OCI-LY7 (cell line): ENCODE data around the gene IDH2. TPM values are rescaled to one million over a fixed set of nuclear protein-coding genes. Genes with fewer than 3 reads are reported as not detected.
"Not testable (repeated sequence)": the region's sequence is repeated elsewhere in the genome, so short reads cannot be mapped to it uniquely, and the experiment has no call there.

Source experiments
- BruUV-seq: library from RNA; stranded (reverse); fragments of 400-500 nt; replicated peaks from 2 replicates; lab custom pipeline; 2021; lab: Mats Ljungman, UMichigan
- CTCF ChIA-PET: fragments of 300-600 bp; sonication (Branson Sonifier 250); formaldehyde crosslinking; loops from one replicate; lab custom pipeline; 2022; ENCODE audit warnings: antibody characterized with exemption; ENCODE audit not compliant: unreplicated experiment; lab: Charles Lee
- POLR2A ChIA-PET: fragments of 300-600 bp; sonication (Branson Sonifier 250); formaldehyde crosslinking; loops from one replicate; lab custom pipeline; 2022; ENCODE audit warnings: antibody characterized with exemption; lab: Charles Lee
- DNase-seq: peaks from one replicate; pipeline ENCODE4 v3.0.0-alpha.2; 2015; ENCODE audit warnings: low spot score
- H2AFZ ChIP-seq: fragments of 200-600 bp; sonication (generic), shearing (Covaris generic); 2 replicates; pipeline ENCODE4 v1.6.1; 2014; ENCODE audit warnings: mild to moderate bottlenecking, antibody characterized with exemption, low read length, moderate library complexity
- H3K27ac ChIP-seq: fragments of 200-600 bp; sonication (generic); 2 replicates; pipeline ENCODE4 v1.5.1; 2014; ENCODE audit warnings: mixed run types, low read depth, mild to moderate bottlenecking, moderate library complexity, low read length, inconsistent platforms; ENCODE audit not compliant: poor library complexity, severe bottlenecking
- H3K36me3 ChIP-seq: fragments of 200-600 bp; sonication (generic); 2 replicates; pipeline ENCODE4 v1.6.1; 2014; ENCODE audit warnings: mild to moderate bottlenecking, antibody characterized with exemption, low read length, moderate library complexity, mixed read lengths; ENCODE audit not compliant: insufficient read depth
- H3K4me1 ChIP-seq: fragments of 200-600 bp; sonication (generic); 2 replicates; pipeline ENCODE4 v1.5.1; 2014; ENCODE audit warnings: mild to moderate bottlenecking, low read length; ENCODE audit not compliant: insufficient read depth, poor library complexity, severe bottlenecking
- H3K4me2 ChIP-seq: fragments of 200-600 bp; sonication (generic); 2 replicates; pipeline ENCODE4 v1.6.1; 2014; ENCODE audit warnings: mild to moderate bottlenecking, low read length
- H3K4me3 ChIP-seq: fragments of 200-600 bp; sonication (generic); 2 replicates; pipeline ENCODE4 v1.5.1; 2014; ENCODE audit warnings: mild to moderate bottlenecking, low read depth, low read length; ENCODE audit not compliant: poor library complexity, severe bottlenecking
- H3K79me2 ChIP-seq: fragments of 200-600 bp; sonication (generic); 2 replicates; pipeline ENCODE4 v1.6.1; 2016; ENCODE audit warnings: low read depth, mild to moderate bottlenecking, low read length, moderate library complexity, mixed read lengths; ENCODE audit not compliant: insufficient read depth
- H3K9me2 ChIP-seq: fragments of 200-600 bp; sonication (generic); 2 replicates; pipeline ENCODE4 v1.6.1; 2016; ENCODE audit warnings: mild to moderate bottlenecking, low read length, mixed read lengths; ENCODE audit not compliant: insufficient read depth
- H3K9me3 ChIP-seq: fragments of 200-600 bp; sonication (generic); 2 replicates; pipeline ENCODE4 v1.6.1; 2014; ENCODE audit warnings: mild to moderate bottlenecking, mixed run types, low read length, mixed read lengths
- H4K20me1 ChIP-seq: fragments of 200-600 bp; sonication (generic); 2 replicates; pipeline ENCODE4 v1.6.1; 2014; ENCODE audit warnings: mild to moderate bottlenecking, antibody characterized with exemption, low read length, moderate library complexity, mixed read lengths; ENCODE audit not compliant: insufficient read depth
- CTCF ChIP-seq: fragments of 200-600 bp; sonication (generic); conservative IDR thresholded peaks from 2 replicates; pipeline ENCODE4 v1.5.1; 2014; ENCODE audit warnings: mild to moderate bottlenecking, antibody characterized with exemption, low read length, moderate library complexity, mixed read lengths
- EZH2phosphoT487 ChIP-seq: fragments of 200-600 bp; sonication (generic); IDR thresholded peaks from 2 replicates; pipeline ENCODE4 v1.6.1; 2018; ENCODE audit warnings: low read depth, borderline replicate concordance, mild to moderate bottlenecking, mixed run types, antibody characterized with exemption, low read length, moderate library complexity, mixed read lengths
- intact Hi-C: fragments of 100-400 bp; cut with micrococcal nuclease; formaldehyde crosslinking; loops from one replicate; pipeline ENCODE4 v1.10.0; 2022; ENCODE audit not compliant: unreplicated experiment
- total RNA-seq, 2 experiments: library from RNA; depleted of rRNA in 1 of 2; stranded (reverse); fragments of >200 nt in 1 of 2; shearing (Covaris generic) in 1 of 2; gene quantifications; 2 replicates each; pipeline ENCODE4 v1.2.3, GENCODE V29; 2014 to 2022

The IDH2 gene
- total RNA-seq, 2 experiments from 2014 or later, result 220 to 224 TPM

GRCh38 chr15:90149609-90150340, 47.5 kb upstream of the IDH2 start:
- Histone ChIP-seq H4K20me1 (no peaks in the 10 kb centered on the region), H3K4me2 (no peak overlapping the region), H3K36me3 (no peaks in the 10 kb centered on the region), H3K79me2 (no peaks in the 10 kb centered on the region), H3K27ac (no peak overlapping the region), H3K9me3 (no peaks in the 10 kb centered on the region), H3K4me3 (no peak overlapping the region), H2AFZ (no peak overlapping the region), H3K4me1 (no peaks in the 10 kb centered on the region), H3K9me2 (no peaks in the 10 kb centered on the region)
- CTCF ChIA-PET, result no interaction called here
- DNase-seq, result no peak
- no TSS peak for BruUV-seq
- TF ChIP-seq EZH2phosphoT487, result no peak
- TF ChIP-seq CTCF, result no peak
- intact Hi-C loops, result no loop called here
- POLR2A ChIA-PET, result interaction anchor here (0.6 kb wide), 1 partner anchor 577 kb away, joined by 3 read pairs; no protein-coding TSS in a partner anchor

DNA sequence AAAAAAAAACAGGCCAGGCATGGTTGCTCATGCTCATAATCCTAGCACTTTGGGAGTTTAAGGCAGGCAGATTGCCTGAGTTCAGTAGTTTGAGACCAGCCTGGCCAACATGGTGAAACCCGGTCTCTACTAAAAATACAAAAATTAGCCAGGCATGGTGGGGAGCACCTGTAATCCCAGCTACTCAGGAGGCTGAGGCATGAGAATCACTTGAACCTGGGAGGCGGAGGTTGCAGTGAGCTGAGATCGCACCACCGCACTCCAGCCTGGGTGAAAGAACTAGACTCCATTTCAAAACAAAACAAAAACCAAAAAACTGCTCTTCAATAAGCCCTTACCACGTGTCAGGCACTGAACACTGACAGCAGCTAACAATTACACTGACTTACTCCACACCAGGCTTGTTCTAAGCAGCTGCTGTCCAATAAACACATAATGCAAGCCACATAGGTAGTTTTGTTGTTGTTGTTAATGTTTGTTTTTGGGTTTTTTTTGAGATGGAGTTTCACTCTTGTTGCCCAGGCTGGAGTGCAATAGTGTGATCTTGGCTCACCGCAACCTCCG, 44.0 kb upstream of the IDH2 start:
- CTCF ChIA-PET, result not testable (repeated sequence)

DNA sequence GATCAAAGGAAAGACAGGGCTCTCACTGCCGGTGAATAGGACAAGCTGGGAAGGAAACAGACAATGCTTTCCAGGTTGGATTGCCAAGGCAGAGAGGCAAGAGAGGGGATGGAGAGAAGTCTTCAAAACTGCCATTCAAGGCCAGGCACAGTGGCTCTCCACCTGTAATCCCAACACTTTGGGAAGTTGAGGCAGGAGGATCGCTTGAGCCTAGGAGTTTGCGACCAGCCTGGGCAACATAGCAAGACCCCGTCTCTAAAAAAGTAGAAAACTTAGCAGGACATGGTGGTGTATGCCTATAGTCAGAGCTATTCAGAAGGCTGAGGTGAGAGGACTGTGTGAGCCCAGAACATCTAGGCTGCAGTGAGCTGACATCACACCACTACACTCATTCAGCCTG, 43.5 kb upstream of the IDH2 start:
- POLR2A ChIA-PET, result interaction anchor here (0.6 kb wide), 1 partner anchor 188 kb away, joined by 3 read pairs; no protein-coding TSS in a partner anchor
- intact Hi-C loops, result no loop called here
- no peak overlapping the region for H3K4me3 ChIP-seq
- TF ChIP-seq CTCF (no peak), EZH2phosphoT487 (no peak)
- H4K20me1 ChIP-seq, result no peaks in the 10 kb centered on the region
- no peak overlapping the region for H2AFZ ChIP-seq
- DNase-seq, result no peak
- H3K4me2 ChIP-seq, result no peak overlapping the region
- H3K4me1 ChIP-seq, result peaks cover 6% of the 10 kb centered on the region
- BruUV-seq, result no TSS peak
- CTCF ChIA-PET, result interaction anchor here (0.6 kb wide), 1 partner anchor 35 kb away, joined by 4 read pairs; no protein-coding TSS in a partner anchor
- no peaks in the 10 kb centered on the region for H3K9me2 ChIP-seq
- H3K36me3 ChIP-seq, result no peaks in the 10 kb centered on the region
- no peaks in the 10 kb centered on the region for H3K79me2 ChIP-seq
- no peak overlapping the region for H3K27ac ChIP-seq
- H3K9me3 ChIP-seq, result no peaks in the 10 kb centered on the region

More for the DNA sequence above, 44.0 kb upstream of the IDH2 start:
- H3K9me3 ChIP-seq, H3K9me2 ChIP-seq, H3K4me2 ChIP-seq, H3K36me3 ChIP-seq, H3K4me1 ChIP-seq, H3K27ac ChIP-seq, H4K20me1 ChIP-seq, DNase-seq, BruUV-seq, H2AFZ ChIP-seq, intact Hi-C loops, H3K4me3 ChIP-seq, H3K79me2 ChIP-seq: not testable (repeated sequence)
- POLR2A ChIA-PET, result interaction anchor here (0.6 to 1.0 kb wide), 2 partner anchors 87 to 392 kb away, joined by 3 to 4 read pairs; partner anchors contain the start of gene CIB1
